Subcutaneous adipose tissue (tissue), 4 donors: ENCODE results near the gene GAK. TPM values are rescaled to one million over a fixed set of nuclear protein-coding genes. Genes with fewer than 3 reads are reported as not detected.

Source experiments
- total RNA-seq, 4 donors: library from RNA; depleted of rRNA; stranded (reverse); fragments of >200 nt; gene quantifications; one replicate each; pipeline ENCODE4 v1.1.0, GENCODE V29; 2016
- TF ChIP-seq, protein P1 (sequence below): fragments of 450-650 bp; IDR thresholded peaks from one replicate; pipeline ENCODE4 v1.5.1; 2016; ENCODE audit warnings: low read depth, mild to moderate bottlenecking, control low read depth, antibody characterized with exemption, moderate library complexity

Gene GAK
- total RNA-seq, 4 donors from 2014 or later = 37.3 to 124 (median 58.7) TPM

DNA sequence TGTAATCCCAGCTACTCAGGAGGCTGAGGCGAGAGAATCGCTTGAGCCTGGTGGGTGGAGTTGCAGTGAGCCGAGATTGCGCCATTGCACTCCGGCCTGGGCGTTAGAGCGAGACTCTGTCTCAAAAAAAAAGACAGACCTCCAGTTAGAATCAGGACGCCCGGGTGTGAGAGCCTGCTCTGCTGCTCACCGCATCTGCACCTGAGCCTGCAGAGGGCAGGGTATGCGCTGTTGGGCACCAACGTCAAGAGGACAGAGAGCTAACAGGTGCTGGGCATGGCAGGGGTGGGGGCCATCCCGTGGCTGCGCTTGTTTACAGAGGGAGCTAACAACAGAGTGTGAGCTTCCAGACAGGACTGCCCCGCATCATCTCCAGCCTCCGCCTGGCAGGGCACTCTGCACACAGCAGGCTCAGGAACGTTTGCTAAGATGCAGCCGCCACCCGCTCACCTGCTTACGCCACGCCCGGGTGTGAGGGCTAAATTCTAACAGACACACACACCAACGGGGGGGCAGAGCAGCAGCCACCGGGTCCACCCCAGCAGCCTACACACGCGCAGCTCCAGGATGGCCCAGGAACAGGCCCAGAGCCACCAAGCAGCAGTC is 56.2 kb downstream of the GAK start:
- TF ChIP-seq, protein P1, sequence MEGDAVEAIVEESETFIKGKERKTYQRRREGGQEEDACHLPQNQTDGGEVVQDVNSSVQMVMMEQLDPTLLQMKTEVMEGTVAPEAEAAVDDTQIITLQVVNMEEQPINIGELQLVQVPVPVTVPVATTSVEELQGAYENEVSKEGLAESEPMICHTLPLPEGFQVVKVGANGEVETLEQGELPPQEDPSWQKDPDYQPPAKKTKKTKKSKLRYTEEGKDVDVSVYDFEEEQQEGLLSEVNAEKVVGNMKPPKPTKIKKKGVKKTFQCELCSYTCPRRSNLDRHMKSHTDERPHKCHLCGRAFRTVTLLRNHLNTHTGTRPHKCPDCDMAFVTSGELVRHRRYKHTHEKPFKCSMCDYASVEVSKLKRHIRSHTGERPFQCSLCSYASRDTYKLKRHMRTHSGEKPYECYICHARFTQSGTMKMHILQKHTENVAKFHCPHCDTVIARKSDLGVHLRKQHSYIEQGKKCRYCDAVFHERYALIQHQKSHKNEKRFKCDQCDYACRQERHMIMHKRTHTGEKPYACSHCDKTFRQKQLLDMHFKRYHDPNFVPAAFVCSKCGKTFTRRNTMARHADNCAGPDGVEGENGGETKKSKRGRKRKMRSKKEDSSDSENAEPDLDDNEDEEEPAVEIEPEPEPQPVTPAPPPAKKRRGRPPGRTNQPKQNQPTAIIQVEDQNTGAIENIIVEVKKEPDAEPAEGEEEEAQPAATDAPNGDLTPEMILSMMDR = no peak

- TF ChIP-seq, protein P1 = no peak
Measured at GRCh38 chr4:874971-875817, 56.9 kb downstream of the GAK start.

GRCh38 chr4:874056-874455 is 58.1 kb downstream of the GAK start:
- TF ChIP-seq, protein P1 = no peak

- TF ChIP-seq, protein P1 = no peak
Measured at GRCh38 chr4:872241-872981, 59.7 kb downstream of the GAK start.

DNA sequence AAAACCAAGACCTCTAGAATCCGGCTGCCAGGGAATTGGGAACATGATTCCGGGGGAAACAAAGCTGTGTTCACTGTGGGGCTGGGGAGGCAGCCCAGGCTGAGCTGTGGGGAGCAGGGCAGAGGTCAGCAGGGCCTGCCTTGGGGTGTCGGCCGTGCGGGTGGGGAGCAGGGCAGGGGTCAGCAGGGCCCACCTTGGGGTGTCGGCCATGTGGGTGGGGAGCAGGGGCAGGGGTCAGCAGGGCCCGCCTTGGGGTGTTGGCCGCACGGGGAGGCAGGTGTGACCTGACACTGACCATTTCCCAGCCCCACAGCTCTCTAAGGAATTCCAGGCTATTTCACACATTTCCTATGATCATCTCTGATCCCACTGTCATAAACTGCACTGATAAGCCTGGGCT is 60.6 kb downstream of the GAK start:
- TF ChIP-seq, protein P1 = no peak

GRCh38 chr4:870951-871350 is 61.2 kb downstream of the GAK start:
- TF ChIP-seq, protein P1 = no peak

DNA sequence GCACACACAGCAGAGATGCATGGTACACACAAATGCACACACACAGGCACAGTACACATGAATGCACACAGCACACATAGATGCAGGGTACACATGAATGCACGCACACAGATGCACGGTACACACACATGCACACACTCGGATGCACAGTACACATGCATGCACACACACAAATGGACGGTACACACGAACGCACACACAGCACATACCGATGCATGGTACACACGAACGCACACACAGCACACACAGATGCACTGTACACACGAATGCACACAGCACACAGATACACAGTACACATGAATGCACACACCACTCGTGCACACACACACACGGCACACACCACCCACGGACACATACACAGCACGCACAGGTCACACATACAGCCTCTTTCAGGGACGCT is 62.3 kb downstream of the GAK start:
- TF ChIP-seq, protein P1 = no peak
